Right atrium auricular region (tissue), 2 donors: ENCODE data around the gene GRM5. TPM values are rescaled to one million over a fixed set of nuclear protein-coding genes. Genes with fewer than 3 reads are reported as not detected.

Experiments
- DNase-seq: peaks from one replicate; pipeline ENCODE4 v3.0.0-alpha.2; 2019; ENCODE audit warnings: low spot score
- H3K27ac ChIP-seq, 2 donors: fragments of 200-600 bp; sonication (generic); 1 replicate in 1 of 2; 2 replicates in 1 of 2; pipeline ENCODE4 v1.5.1; 2016 to 2019
- H3K27me3 ChIP-seq, 2 donors: fragments of 200-600 bp; sonication (generic); one replicate each; pipeline versions ENCODE4 v1.5.1 to v1.6.0; 2017 to 2019
- H3K36me3 ChIP-seq: fragments of 200-600 bp; sonication (generic); one replicate; pipeline ENCODE4 v1.5.1; 2016
- H3K4me1 ChIP-seq, 2 donors: fragments of 200-600 bp; sonication (generic); one replicate each; pipeline versions ENCODE4 v1.5.1 to v1.6.0; 2017 to 2019
- H3K4me3 ChIP-seq, 2 donors: fragments of 200-600 bp; sonication (generic); 1 replicate in 1 of 2; 2 replicates in 1 of 2; pipeline ENCODE4 v1.5.1; 2017 to 2019; ENCODE audit warnings: mild to moderate bottlenecking in 1 of 2, moderate library complexity in 1 of 2
- H3K9me3 ChIP-seq, 2 donors: fragments of 200-600 bp; sonication (generic); one replicate each; pipeline ENCODE4 v1.5.1; 2019
- CTCF ChIP-seq, 2 donors: fragments of 200-600 bp; sonication (generic); IDR thresholded peaks; one replicate each; pipeline ENCODE4 v1.5.1; 2019; ENCODE audit warnings: antibody characterized with exemption in 2 of 2
- total RNA-seq, 2 donors: library from RNA; depleted of rRNA; stranded (reverse); fragments of >200 nt; gene quantifications; one replicate each; pipeline ENCODE4 v1.1.0, GENCODE V29; 2016

The GRM5 gene
- total RNA-seq, 2 donors from 2014 or later: not detected

- H3K36me3 ChIP-seq: no peaks in the 10 kb centered on the region
- H3K4me3 ChIP-seq: no peak overlapping the region
- H3K4me1 ChIP-seq: no peaks in the 10 kb centered on the region
- no peak for TF ChIP-seq CTCF (IDR thresholded peaks at IDR 0.05)
- no peak for DNase-seq
- no peak overlapping the region for H3K27ac ChIP-seq
- H3K27me3 ChIP-seq: no peaks in the 10 kb centered on the region
- H3K9me3 ChIP-seq: no peaks in the 10 kb centered on the region
Measured at GRCh38 chr11:88541006-88541405, 524.8 kb downstream of the GRM5 start.

- Histone ChIP-seq H3K4me1 (no peaks in the 10 kb centered on the region), H3K4me3 (no peak overlapping the region), H3K27me3 (no peaks in the 10 kb centered on the region), H3K36me3 (no peaks in the 10 kb centered on the region), H3K9me3 (no peaks in the 10 kb centered on the region), H3K27ac (no peak overlapping the region)
- no peak for TF ChIP-seq CTCF (IDR thresholded peaks at IDR 0.05)
- no peak for DNase-seq
Measured at GRCh38 chr11:88538098-88538497, 527.7 kb downstream of the GRM5 start.

- H3K27ac ChIP-seq: no peak overlapping the region
- no peak for TF ChIP-seq CTCF (IDR thresholded peaks at IDR 0.05)
Measured at GRCh38 chr11:88537613-88538012, 528.2 kb downstream of the GRM5 start.

GRCh38 chr11:88536616-88537265 lies 529.0 kb downstream of the GRM5 start:
- Histone ChIP-seq H3K36me3 (no peaks in the 10 kb centered on the region), H3K9me3 (no peaks in the 10 kb centered on the region), H3K27me3 (no peaks in the 10 kb centered on the region), H3K4me1 (no peaks in the 10 kb centered on the region), H3K4me3 (no peak overlapping the region), H3K27ac (no peak overlapping the region)
- TF ChIP-seq CTCF (IDR thresholded peaks at IDR 0.05): no peak
- no peak for DNase-seq

More at GRCh38 chr11:88537613-88538012, 528.2 kb downstream of the GRM5 start:
- no peaks in the 10 kb centered on the region for H3K27me3 ChIP-seq
- no peaks in the 10 kb centered on the region for H3K9me3 ChIP-seq
- H3K36me3 ChIP-seq: no peaks in the 10 kb centered on the region
- H3K4me3 ChIP-seq: no peak overlapping the region
- H3K4me1 ChIP-seq: no peaks in the 10 kb centered on the region
- no peak for DNase-seq

- no peak for TF ChIP-seq CTCF (IDR thresholded peaks at IDR 0.05)
- Histone ChIP-seq H3K4me1 (no peaks in the 10 kb centered on the region), H3K27ac (no peak overlapping the region), H3K9me3 (no peaks in the 10 kb centered on the region), H3K36me3 (no peaks in the 10 kb centered on the region), H3K4me3 (no peak overlapping the region), H3K27me3 (no peaks in the 10 kb centered on the region)
- no peak for DNase-seq
Measured at GRCh38 chr11:88535916-88536547, 529.8 kb downstream of the GRM5 start.
